Sigmoid colon (tissue), 7 donors: ENCODE data around the gene SYNGAP1. TPM values are rescaled to one million over a fixed set of nuclear protein-coding genes. Genes with fewer than 3 reads are reported as not detected.
A peak's percentile ranks its signal among the peaks of the same experiment; 100 is the strongest.

Experiments used
- DNase-seq: peaks from one replicate; pipeline ENCODE4 v3.0.0-alpha.2; 2019
- H3K27ac ChIP-seq, 4 donors: fragments of 200-600 bp; sonication (generic); one replicate each; pipeline ENCODE4 v1.5.1; 2016 to 2019; ENCODE audit warnings: mild to moderate bottlenecking in 1 of 4
- H3K27me3 ChIP-seq, 3 donors: fragments of 200-600 bp; sonication (generic); one replicate each; pipeline ENCODE4 v1.5.1; 2019; ENCODE audit warnings: mild to moderate bottlenecking in 1 of 3
- H3K36me3 ChIP-seq, 4 donors: fragments of 200-600 bp; sonication (generic); one replicate each; pipeline ENCODE4 v1.5.1; 2016 to 2019
- H3K4me1 ChIP-seq, 4 donors: fragments of 200-600 bp; sonication (generic); one replicate each; pipeline ENCODE4 v1.5.1; 2017 to 2019
- H3K4me3 ChIP-seq, 4 donors: fragments of 200-600 bp; sonication (generic); one replicate each; pipeline ENCODE4 v1.5.1; 2017 to 2019; ENCODE audit warnings: mild to moderate bottlenecking in 2 of 4, moderate library complexity in 1 of 4
- H3K9me3 ChIP-seq, 4 donors: fragments of 200-600 bp in 3 of 4; sonication (generic) in 3 of 4; one replicate each; pipeline versions ENCODE4 v1.5.1 to v1.6.1; 2013 to 2019
- CTCF ChIP-seq, 4 experiments: fragments of 450-650 bp in 3 of 4; fragments of 200-600 bp in 1 of 4; IDR thresholded peaks; one replicate each; pipeline ENCODE4 v1.5.1; 2016 to 2019; ENCODE audit warnings: antibody characterized with exemption in 4 of 4, mild to moderate bottlenecking in 3 of 4, moderate library complexity in 2 of 4
- EP300 ChIP-seq, 4 donors: sonication (generic); formaldehyde crosslinking; IDR thresholded peaks; one replicate each; pipeline ENCODE4 v1.6.1; 2017; ENCODE audit warnings: antibody characterized with exemption in 4 of 4
- POLR2A ChIP-seq, 2 donors: fragments of 450-650 bp; IDR thresholded peaks; one replicate each; pipeline ENCODE4 v1.6.1; 2016; ENCODE audit warnings: antibody characterized with exemption in 2 of 2, mild to moderate bottlenecking in 2 of 2, moderate library complexity in 2 of 2
- POLR2AphosphoS5 ChIP-seq, 4 donors: sonication (generic); formaldehyde crosslinking; IDR thresholded peaks; one replicate each; pipeline ENCODE4 v1.6.1; 2017; ENCODE audit warnings: antibody characterized with exemption in 4 of 4
- WGBS, 2 donors: extraction: QIAGEN DNeasy Blood & Tissue Kit; methylation state at CpG; one replicate each; pipeline ENCODE4 v1.1.7; 2013; 5-methylcytosine and 5-hydroxymethylcytosine counted together
- intact Hi-C: fragments of 100-400 bp; cut with DNase I; formaldehyde crosslinking; loops from one replicate; pipeline ENCODE4 v1.15.1; 2023
- polyA plus RNA-seq, 3 donors: library from polyadenylated mRNA; stranded (reverse); fragments of 200-250 nt; gene quantifications; one replicate each; pipeline ENCODE4 v1.2.3, GENCODE V29; 2013
- total RNA-seq, 4 donors: library from RNA; depleted of rRNA; stranded (reverse); fragments of >200 nt; gene quantifications; one replicate each; pipeline ENCODE4 v1.1.0, GENCODE V29; 2016
- donor health status: healthy with polysubstance abuse.
- donor health status: Bipolar disorder and iron deficiency.
- donor health status: healthy.

The SYNGAP1 gene
- total and polyA plus RNA-seq, 7 donors = 0.92 to 24.6 (median 9.9) TPM

- Histone ChIP-seq H3K27me3 (no peaks in the 10 kb centered on the region), H3K9me3 (no peaks in the 10 kb centered on the region), H3K4me1 (peaks cover 0 to 41% (median 27%) of the 10 kb centered on the region in 4 donors), H3K27ac (peak within 1 kb of the TSS; percentile 93 to 100 (median 98)), H3K4me3 (peak within 1 kb of the TSS; percentile 86 to 99 (median 90)), H3K36me3 (peaks cover 12 to 40% (median 29%) of the 10 kb centered on the region in 4 donors)
- no peak for DNase-seq
- TF ChIP-seq CTCF (IDR thresholded peaks at IDR 0.05) = no peak
- no peak for TF ChIP-seq EP300 (IDR thresholded peaks at IDR 0.05)
- TF ChIP-seq POLR2A (IDR thresholded peaks at IDR 0.05) = peak; percentile 13 to 28
- peak; percentile 64 to 87 (median 76) for TF ChIP-seq POLR2AphosphoS5 (IDR thresholded peaks at IDR 0.05)
- WGBS, 2 donors = 1% methylated on average over 66 to 67 of the region's 67 CpGs
- intact Hi-C loops = loop anchor here (10.0 kb wide), 1 partner anchor 1216 kb away; the partner anchor contains the start of genes GPSM3 and PBX2
Observed at GRCh38 chr6:33410711-33411631, 8.9 kb upstream of the SYNGAP1 start, which contains the start of gene PHF1. PHF1 (plus strand) TSS chr6:33411014; CDS start chr6:33412264, 1,250 bp downstream.

- Histone ChIP-seq H3K36me3 (peaks cover 12 to 46% (median 29%) of the 10 kb centered on the region in 4 donors), H3K4me1 (peaks cover 0 to 47% (median 34%) of the 10 kb centered on the region in 4 donors), H3K27ac (peak overlapping the region; percentile 93 to 100 (median 98)), H3K4me3 (peak overlapping the region; percentile 86 to 99 (median 90)), H3K27me3 (no peaks in the 10 kb centered on the region), H3K9me3 (no peaks in the 10 kb centered on the region)
- TF ChIP-seq POLR2AphosphoS5 (IDR thresholded peaks at IDR 0.05) (no peak), POLR2A (IDR thresholded peaks at IDR 0.05) (no peak), EP300 (IDR thresholded peaks at IDR 0.05) (no peak), CTCF (IDR thresholded peaks at IDR 0.05) (no peak)
- no peak for DNase-seq
- 68 to 72% methylated on average over 6 of the region's 6 CpGs for WGBS, 2 donors
- intact Hi-C loops = loop anchor here (10.0 kb wide), 1 partner anchor 1217 kb away; the partner anchor contains the start of genes GPSM3 and PBX2
Observed at GRCh38 chr6:33411632-33412005, 8.2 kb upstream of the SYNGAP1 start.

DNA sequence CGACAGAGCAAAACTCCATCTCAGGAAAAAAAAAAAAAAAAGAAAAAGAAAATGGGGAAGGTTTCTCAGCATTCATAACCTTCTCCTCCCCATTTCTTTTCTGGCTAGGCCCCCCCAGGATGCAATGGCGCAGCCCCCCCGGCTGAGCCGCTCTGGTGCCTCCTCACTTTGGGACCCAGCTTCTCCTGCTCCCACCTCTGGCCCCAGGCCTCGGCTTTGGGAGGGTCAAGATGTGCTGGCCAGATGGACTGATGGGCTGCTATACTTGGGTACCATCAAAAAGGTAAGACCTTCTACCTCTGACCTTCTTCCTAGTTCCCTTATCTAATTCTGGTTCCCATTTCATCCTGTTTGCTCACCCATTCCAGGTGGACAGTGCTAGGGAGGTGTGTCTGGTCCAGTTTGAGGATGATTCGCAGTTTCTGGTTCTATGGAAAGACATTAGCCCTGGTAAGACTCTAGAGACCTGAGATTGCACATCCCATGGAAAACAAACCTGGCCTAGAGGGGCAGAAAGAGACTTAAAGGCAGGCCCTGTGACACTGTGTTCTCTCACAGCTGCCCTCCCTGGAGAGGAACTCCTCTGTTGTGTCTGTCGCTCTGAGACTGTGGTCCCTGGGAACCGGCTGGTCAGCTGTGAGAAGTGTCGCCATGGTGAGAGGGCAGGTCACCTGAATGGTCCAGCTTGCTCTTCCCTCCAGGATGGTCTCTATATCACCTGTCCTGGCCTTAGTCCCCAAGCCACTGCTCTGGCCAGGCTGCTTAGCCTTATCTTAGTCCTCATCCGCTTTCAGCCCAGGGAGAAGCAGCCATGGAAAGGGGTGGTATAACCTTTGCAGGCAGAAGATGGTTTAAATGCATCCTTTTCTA lies 7.5 kb upstream of the SYNGAP1 start:
- 93 to 95% methylated on average over 10 of the region's 10 CpGs for WGBS, 2 donors
- intact Hi-C loops = loop anchor here (10.0 kb wide), 1 partner anchor 1218 kb away; the partner anchor contains the start of genes GPSM3 and PBX2

More for the DNA sequence above, 7.5 kb upstream of the SYNGAP1 start:
- Histone ChIP-seq H3K4me3 (peak overlapping the region in 2 of 4 donors; percentile 86 to 93), H3K36me3 (peaks cover 12 to 48% (median 29%) of the 10 kb centered on the region in 4 donors), H3K9me3 (no peaks in the 10 kb centered on the region), H3K27me3 (no peaks in the 10 kb centered on the region), H3K4me1 (peaks cover 0 to 55% (median 41%) of the 10 kb centered on the region in 4 donors), H3K27ac (peak overlapping the region; percentile 93 to 100 (median 98))
- TF ChIP-seq EP300 (IDR thresholded peaks at IDR 0.05) (no peak), POLR2AphosphoS5 (IDR thresholded peaks at IDR 0.05) (no peak), CTCF (IDR thresholded peaks at IDR 0.05) (no peak), POLR2A (IDR thresholded peaks at IDR 0.05) (no peak)
- DNase-seq = no peak
